HFFc6 (cell line): Measurements from ENCODE around the gene WNK2. TPM values are rescaled to one million over a fixed set of nuclear protein-coding genes. Genes with fewer than 3 reads are reported as not detected.
A peak's percentile ranks its signal among the peaks of the same experiment; 100 is the strongest.

Experiments used
- DNase-seq: peaks from one replicate; pipeline ENCODE4 v3.0.0-alpha.2; 2018
- H3K27ac Mint-ChIP-seq: 2 replicates; pipeline ENCODE4 v1.8.0; 2020; ENCODE audit warnings: mild to moderate bottlenecking, mixed read lengths
- H3K27me3 Mint-ChIP-seq: 2 replicates; pipeline ENCODE4 v1.8.0; 2021; ENCODE audit warnings: mild to moderate bottlenecking, moderate library complexity, mixed read lengths; ENCODE audit not compliant: insufficient read depth
- H3K36me3 Mint-ChIP-seq: 2 replicates; pipeline ENCODE4 v1.8.0; 2021; ENCODE audit warnings: low read depth, mixed read lengths
- H3K4me1 Mint-ChIP-seq: 2 replicates; pipeline ENCODE4 v1.8.0; 2020; ENCODE audit warnings: low read depth, mixed read lengths
- H3K4me3 Mint-ChIP-seq: 2 replicates; pipeline ENCODE4 v1.8.0; 2020; ENCODE audit warnings: mild to moderate bottlenecking, moderate library complexity, mixed read lengths
- H3K9me3 Mint-ChIP-seq: 2 replicates; pipeline ENCODE4 v1.8.0; 2020; ENCODE audit warnings: mild to moderate bottlenecking, mixed read lengths
- CTCF ChIP-seq: fragments of 200-600 bp; sonication (generic); IDR thresholded peaks from 2 replicates; pipeline ENCODE4 v1.5.0; 2021; ENCODE audit warnings: antibody characterized with exemption, mild to moderate bottlenecking
- long read RNA-seq: library from polyadenylated mRNA; unstranded; transcript quantifications from one replicate; pipeline ENCODE4 v2.0.0, GENCODE V29; 2019
- total RNA-seq, 6 experiments: library from RNA; stranded (reverse); fragmentation: NEBNext Ultra II Directional; extraction: Animal tissue kit (Norgen Biotek cat#: 25700); gene quantifications; 2 replicates in 1 of 6; 3 replicates in 5 of 6; pipeline ENCODE4 v1.2.3, GENCODE V29; 2021

WNK2 gene
- total RNA-seq = not detected
- long read RNA-seq = 0 reads

- TF ChIP-seq CTCF = no peak
- no peaks in the 10 kb centered on the region; the same call in 1 of the 2 replicates for H3K9me3 Mint-ChIP-seq
- H3K4me1 Mint-ChIP-seq = no peaks in the 10 kb centered on the region
- peaks cover 39% of the 10 kb centered on the region for H3K27me3 Mint-ChIP-seq
- peaks cover 5% of the 10 kb centered on the region; the same call in 1 of the 2 replicates for H3K36me3 Mint-ChIP-seq
- no peak for DNase-seq
- H3K4me3 Mint-ChIP-seq = no peak within 1 kb of the TSS
- H3K27ac Mint-ChIP-seq = no peak within 1 kb of the TSS
Measured at GRCh38 chr9:93183663-93184431, at the start of gene WNK2. WNK2 (plus strand) TSS chr9:93184139; CDS start chr9:93184930, 791 bp downstream.

- TF ChIP-seq CTCF = no peak
- Mint-ChIP-seq H3K4me1 (peaks cover 29% of the 10 kb centered on the region), H3K36me3 (peaks cover 4% of the 10 kb centered on the region), H3K4me3 (peak overlapping the region; percentile 84), H3K27me3 (no peaks in the 10 kb centered on the region), H3K27ac (peak overlapping the region; percentile 67), H3K9me3 (no peaks in the 10 kb centered on the region; the same call in 1 of the 2 replicates)
- no peak for DNase-seq
Measured at GRCh38 chr9:93134740-93135444, 49.0 kb upstream of the WNK2 start.

- peaks cover 4% of the 10 kb centered on the region for H3K36me3 Mint-ChIP-seq
- no peaks in the 10 kb centered on the region for H3K27me3 Mint-ChIP-seq
- H3K4me3 Mint-ChIP-seq = peak overlapping the region; percentile 49; the same call in 1 of the 2 replicates
- H3K27ac Mint-ChIP-seq = peak overlapping the region; percentile 42; the same call in 1 of the 2 replicates
- H3K9me3 Mint-ChIP-seq = no peaks in the 10 kb centered on the region; the same call in 1 of the 2 replicates
- no peak for DNase-seq
- H3K4me1 Mint-ChIP-seq = peaks cover 29% of the 10 kb centered on the region
- no peak for TF ChIP-seq CTCF
Measured at GRCh38 chr9:93136011-93136440, 47.9 kb upstream of the WNK2 start.

- Mint-ChIP-seq H3K4me1 (peaks cover 22% of the 10 kb centered on the region), H3K9me3 (no peaks in the 10 kb centered on the region; the same call in 1 of the 2 replicates), H3K36me3 (peaks cover 4% of the 10 kb centered on the region), H3K4me3 (no peak overlapping the region), H3K27ac (no peak overlapping the region), H3K27me3 (peaks cover 2% of the 10 kb centered on the region; the same call in 1 of the 2 replicates)
- DNase-seq = no peak
- TF ChIP-seq CTCF = no peak
Measured at GRCh38 chr9:93137362-93137761, 46.6 kb upstream of the WNK2 start.

GRCh38 chr9:93138171-93138764, 45.7 kb upstream of the WNK2 start:
- Mint-ChIP-seq H3K9me3 (no peaks in the 10 kb centered on the region; the same call in 1 of the 2 replicates), H3K4me3 (no peak overlapping the region), H3K4me1 (peaks cover 12% of the 10 kb centered on the region), H3K27me3 (peaks cover 4% of the 10 kb centered on the region; the same call in 1 of the 2 replicates), H3K27ac (no peak overlapping the region), H3K36me3 (peaks cover 4% of the 10 kb centered on the region)
- DNase-seq = no peak
- TF ChIP-seq CTCF = no peak
